HCT116 (cell line): ENCODE data around the gene ARMC12. TPM values are rescaled to one million over a fixed set of nuclear protein-coding genes. Genes with fewer than 3 reads are reported as not detected.

Source experiments
- ATAC-seq: fragments of 200-7000 bp; cut with Tn5 transposase; 2 replicates; pipeline ENCODE4 v1.9.1; 2020; ENCODE audit warnings: mild to moderate bottlenecking, moderate library complexity
- BruUV-seq: library from RNA; stranded (reverse); fragments of 400-500 nt; replicated peaks from 2 replicates; lab custom pipeline; 2021; lab: Mats Ljungman, UMichigan
- CTCF ChIA-PET: fragments of 300-600 bp; sonication (Branson Sonifier 250); formaldehyde crosslinking; loops from one replicate; lab custom pipeline; 2021; ENCODE audit warnings: antibody characterized with exemption; lab: Charles Lee
- POLR2A ChIA-PET: fragments of 300-600, 350-600 bp; sonication (Branson Sonifier 250); formaldehyde crosslinking; loops from one replicate; lab custom pipeline; 2021; ENCODE audit warnings: antibody characterized with exemption; lab: Charles Lee
- RAD21 ChIA-PET, 2 experiments: fragments of 300-600 bp; sonication (Branson Sonifier 250); formaldehyde crosslinking; loops; one replicate each; lab custom pipeline; 2023; ENCODE audit warnings: low total read pairs in 2 of 2; ENCODE audit not compliant: uncharacterized antibody in 2 of 2, unreplicated experiment in 2 of 2, low non-redundant PET in 1 of 2; lab: Charles Lee
- DNase-seq: peaks from one replicate; pipeline ENCODE4 v3.0.0-alpha.2; 2010; ENCODE audit warnings: low read depth, low spot score
- H2AFZ ChIP-seq: fragments of 200-600 bp; shearing (Covaris generic), sonication (generic); 2 replicates; pipeline ENCODE4 v1.6.1; 2017; ENCODE audit warnings: low read depth, mixed run types, mixed read lengths, antibody characterized with exemption, low read length; ENCODE audit not compliant: poor library complexity, severe bottlenecking
- H3K27ac ChIP-seq: 2 replicates; pipeline ENCODE4 v1.5.1; 2012; ENCODE audit warnings: low read depth, low read length
- H3K27me3 ChIP-seq: fragments of 200-600 bp; sonication (generic); 2 replicates; pipeline ENCODE4 v1.6.1; 2016; ENCODE audit warnings: mixed run types, low read length, mixed read lengths; ENCODE audit not compliant: insufficient read depth
- H3K36me3 ChIP-seq, 2 experiments: fragments of 200-500 bp in 1 of 2; fragments of 200-600 bp in 1 of 2; sonication (Bioruptor generic) in 1 of 2; sonication (generic) in 1 of 2; 2 replicates each; pipeline versions ENCODE4 v1.5.1 to v1.6.1; 2014 to 2016; ENCODE audit warnings: low read length in 2 of 2, inconsistent platforms in 1 of 2, mixed read lengths in 1 of 2, mixed run types in 1 of 2; ENCODE audit not compliant: insufficient read depth in 2 of 2, control insufficient read depth in 1 of 2
- H3K4me1 ChIP-seq, 2 experiments: fragments of 200-600 bp in 1 of 2; sonication (generic) in 1 of 2; 2 replicates each; pipeline versions ENCODE4 v1.5.1 to v1.6.1; 2012 to 2017; ENCODE audit warnings: low read length in 2 of 2, inconsistent platforms in 1 of 2, mild to moderate bottlenecking in 1 of 2, mixed read lengths in 1 of 2, mixed run types in 1 of 2, moderate library complexity in 1 of 2; ENCODE audit not compliant: insufficient read depth in 2 of 2, control insufficient read depth in 1 of 2
- H3K4me2 ChIP-seq: fragments of 200-600 bp; sonication (generic); 2 replicates; pipeline ENCODE4 v1.6.1; 2017; ENCODE audit warnings: mixed run types, low read length, mixed read lengths
- H3K4me3 ChIP-seq, 2 experiments: fragments of 200-600 bp in 1 of 2; sonication (generic) in 1 of 2; replicated peaks in 1 of 2; 2 replicates each; pipeline ENCODE4 v1.5.1; 2011 to 2016; ENCODE audit warnings: low read length in 2 of 2, control low read depth in 1 of 2, low read depth in 1 of 2, mild to moderate bottlenecking in 1 of 2, mixed read lengths in 1 of 2, mixed run types in 1 of 2
- H3K79me2 ChIP-seq: fragments of 200-600 bp; sonication (generic); 2 replicates; pipeline ENCODE4 v1.6.1; 2017; ENCODE audit warnings: mild to moderate bottlenecking, mixed run types, low read length, moderate library complexity, mixed read lengths; ENCODE audit not compliant: insufficient read depth
- H3K9ac ChIP-seq: fragments of 200-600 bp; sonication (generic); 2 replicates; pipeline ENCODE4 v1.6.1; 2016; ENCODE audit warnings: low read length, mixed read lengths
- H3K9me2 ChIP-seq: fragments of 200-600 bp; sonication (generic), shearing (Covaris generic); 2 replicates; pipeline ENCODE4 v1.6.1; 2017; ENCODE audit warnings: mixed run types, mild to moderate bottlenecking, moderate library complexity; ENCODE audit not compliant: insufficient read depth
- H3K9me3 ChIP-seq, 2 experiments: fragments of 200-500 bp in 1 of 2; fragments of 200-600 bp in 1 of 2; sonication (Bioruptor generic) in 1 of 2; sonication (generic) in 1 of 2; 2 replicates each; pipeline ENCODE4 v1.6.1; 2014 to 2017; ENCODE audit warnings: low read length in 2 of 2, mixed read lengths in 2 of 2, inconsistent platforms in 1 of 2, low read depth in 1 of 2, mild to moderate bottlenecking in 1 of 2, mixed run types in 1 of 2, moderate library complexity in 1 of 2; ENCODE audit not compliant: control insufficient read depth in 1 of 2, insufficient read depth in 1 of 2
- H4K20me1 ChIP-seq: fragments of 200-600 bp; sonication (generic), shearing (Covaris generic); 2 replicates; pipeline ENCODE4 v1.6.1; 2017; ENCODE audit warnings: mixed run types, mild to moderate bottlenecking, moderate library complexity; ENCODE audit not compliant: insufficient read depth
- ATF3 ChIP-seq: IDR thresholded peaks from 2 replicates; pipeline ENCODE4 v1.6.1; 2012
- CBX3 ChIP-seq: IDR thresholded peaks from 2 replicates; pipeline ENCODE4 v1.6.1; 2012; ENCODE audit warnings: low read depth
- CEBPB ChIP-seq: IDR thresholded peaks from 2 replicates; pipeline ENCODE4 v1.6.1; 2012; ENCODE audit warnings: low read depth
- ELF1 ChIP-seq: IDR thresholded peaks from 2 replicates; pipeline ENCODE4 v1.6.1; 2012; ENCODE audit warnings: low read depth, borderline replicate concordance
- EZH2phosphoT487 ChIP-seq: fragments of 200-600 bp; IDR thresholded peaks from 2 replicates; pipeline ENCODE4 v1.6.1; 2018; ENCODE audit warnings: antibody characterized with exemption, borderline replicate concordance
- MAX ChIP-seq: IDR thresholded peaks from 2 replicates; pipeline ENCODE4 v1.6.1; 2012
- POLR2AphosphoS5 ChIP-seq: IDR thresholded peaks from 2 replicates; pipeline ENCODE4 v1.6.1; 2011; ENCODE audit warnings: mild to moderate bottlenecking, low read depth, low read length, moderate library complexity
- RAD21 ChIP-seq: IDR thresholded peaks from 2 replicates; pipeline ENCODE4 v1.6.1; 2012; ENCODE audit warnings: low read depth, mild to moderate bottlenecking
- REST ChIP-seq: IDR thresholded peaks from 2 replicates; pipeline ENCODE4 v1.6.1; 2012; ENCODE audit warnings: low read depth
- ZBTB33 ChIP-seq: IDR thresholded peaks from 2 replicates; pipeline ENCODE4 v1.6.1; 2011; ENCODE audit warnings: mild to moderate bottlenecking, low read length, moderate library complexity; ENCODE audit not compliant: insufficient replicate concordance; ENCODE audit errors: extremely low read depth
- ZFX ChIP-seq: fragments of 450-650 bp; IDR thresholded peaks from 2 replicates; pipeline ENCODE4 v1.6.1; 2017
- intact Hi-C: fragments of 100-400 bp; cut with micrococcal nuclease; formaldehyde crosslinking; loops from 2 replicates; pipeline ENCODE4 v1.10.0; 2022
- total RNA-seq: library from RNA; stranded (reverse); gene quantifications from one replicate; pipeline ENCODE4 v1.2.1, GENCODE V29; 2021; ENCODE audit not compliant: unreplicated experiment

ARMC12 gene
- total RNA-seq, 1 experiment from 2014 or later: 0.79 TPM

- no TSS peak for BruUV-seq
- POLR2A ChIA-PET: no interaction called here
- RAD21 ChIA-PET: no interaction called here
- no peak overlapping the region for H2AFZ ChIP-seq
- no peaks in the 10 kb centered on the region for H4K20me1 ChIP-seq
- H3K79me2 ChIP-seq: no peaks in the 10 kb centered on the region
- TF ChIP-seq ATF3 (no peak), ZBTB33 (no peak), POLR2AphosphoS5 (no peak), EZH2phosphoT487 (no peak), CBX3 (no peak)
- CTCF ChIA-PET: no interaction called here
- no peak overlapping the region for H3K4me3 ChIP-seq
- intact Hi-C loops: no loop called here
- DNase-seq (no peak), ATAC-seq (no peak)
- H3K27me3 ChIP-seq: no peaks in the 10 kb centered on the region
- peaks cover 5 to 8% of the 10 kb centered on the region in 2 experiments; a peak in 3 of 4 replicates for H3K4me1 ChIP-seq
- no peaks in the 10 kb centered on the region for H3K36me3 ChIP-seq
- no peak overlapping the region for H3K4me2 ChIP-seq
- H3K9me2 ChIP-seq: no peaks in the 10 kb centered on the region
- no peak overlapping the region for H3K27ac ChIP-seq
- H3K9me3 ChIP-seq: no peaks in the 10 kb centered on the region
- H3K9ac ChIP-seq: no peak overlapping the region
Measured at GRCh38 chr6:35771343-35771627, 34.5 kb downstream of the ARMC12 start.

GRCh38 chr6:35774116-35774794 is 37.4 kb downstream of the ARMC12 start:
- H3K36me3 ChIP-seq: no peaks in the 10 kb centered on the region
- no peaks in the 10 kb centered on the region for H3K27me3 ChIP-seq
- H3K4me3 ChIP-seq: no peak overlapping the region
- no peaks in the 10 kb centered on the region for H3K79me2 ChIP-seq
- ChIA-PET POLR2A (no interaction called here), CTCF (no interaction called here), RAD21 (no interaction called here)
- H3K9ac ChIP-seq: no peak overlapping the region
- no peak overlapping the region for H2AFZ ChIP-seq
- no peak overlapping the region for H3K27ac ChIP-seq
- TF ChIP-seq MAX (no peak), CBX3 (no peak), ZFX (no peak), RAD21 (no peak), REST (no peak), CEBPB (no peak), ELF1 (no peak)
- H3K4me2 ChIP-seq: no peak overlapping the region
- no peak for DNase-seq
- BruUV-seq: no TSS peak
- no peaks in the 10 kb centered on the region for H4K20me1 ChIP-seq
- no peaks in the 10 kb centered on the region for H3K9me3 ChIP-seq
- intact Hi-C loops: no loop called here
- ATAC-seq: no peak
- peaks cover 12 to 21% of the 10 kb centered on the region in 2 experiments; a peak in 3 of 4 replicates for H3K4me1 ChIP-seq
- H3K9me2 ChIP-seq: no peaks in the 10 kb centered on the region
